DND-41 (cell line): ENCODE measurements around the gene ASH1L.

Experiments used
- EZH2 ChIP-seq: IDR thresholded peaks from 3 replicates; pipeline ENCODE4 v1.6.1; 2012; ENCODE audit warnings: borderline replicate concordance, low read depth, mild to moderate bottlenecking, moderate library complexity, low read length, inconsistent platforms; ENCODE audit not compliant: severe bottlenecking
- TF ChIP-seq, protein P1 (sequence below): IDR thresholded peaks from 2 replicates; pipeline ENCODE4 v1.5.1; 2012; ENCODE audit warnings: borderline replicate concordance, low read length, moderate library complexity, mild to moderate bottlenecking; ENCODE audit not compliant: poor library complexity, severe bottlenecking; ENCODE audit errors: extremely low read depth

DNA sequence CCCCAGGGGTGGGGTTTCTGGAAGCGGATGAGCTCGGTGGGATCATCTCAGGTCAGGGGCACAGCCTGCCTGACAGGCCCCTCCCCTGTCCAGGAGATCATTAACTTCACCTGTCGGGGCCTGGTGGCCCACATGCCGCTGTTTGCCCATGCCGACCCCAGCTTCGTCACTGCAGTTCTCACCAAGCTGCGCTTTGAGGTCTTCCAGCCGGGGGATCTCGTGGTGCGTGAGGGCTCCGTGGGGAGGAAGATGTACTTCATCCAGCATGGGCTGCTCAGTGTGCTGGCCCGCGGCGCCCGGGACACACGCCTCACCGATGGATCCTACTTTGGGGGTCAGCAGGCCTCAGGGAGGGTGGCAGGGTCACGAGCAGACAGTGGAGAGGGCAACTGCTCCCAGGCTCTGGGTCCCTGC, 277.0 kb downstream of the ASH1L start:
- TF ChIP-seq, protein P1, sequence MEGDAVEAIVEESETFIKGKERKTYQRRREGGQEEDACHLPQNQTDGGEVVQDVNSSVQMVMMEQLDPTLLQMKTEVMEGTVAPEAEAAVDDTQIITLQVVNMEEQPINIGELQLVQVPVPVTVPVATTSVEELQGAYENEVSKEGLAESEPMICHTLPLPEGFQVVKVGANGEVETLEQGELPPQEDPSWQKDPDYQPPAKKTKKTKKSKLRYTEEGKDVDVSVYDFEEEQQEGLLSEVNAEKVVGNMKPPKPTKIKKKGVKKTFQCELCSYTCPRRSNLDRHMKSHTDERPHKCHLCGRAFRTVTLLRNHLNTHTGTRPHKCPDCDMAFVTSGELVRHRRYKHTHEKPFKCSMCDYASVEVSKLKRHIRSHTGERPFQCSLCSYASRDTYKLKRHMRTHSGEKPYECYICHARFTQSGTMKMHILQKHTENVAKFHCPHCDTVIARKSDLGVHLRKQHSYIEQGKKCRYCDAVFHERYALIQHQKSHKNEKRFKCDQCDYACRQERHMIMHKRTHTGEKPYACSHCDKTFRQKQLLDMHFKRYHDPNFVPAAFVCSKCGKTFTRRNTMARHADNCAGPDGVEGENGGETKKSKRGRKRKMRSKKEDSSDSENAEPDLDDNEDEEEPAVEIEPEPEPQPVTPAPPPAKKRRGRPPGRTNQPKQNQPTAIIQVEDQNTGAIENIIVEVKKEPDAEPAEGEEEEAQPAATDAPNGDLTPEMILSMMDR: no peak
- TF ChIP-seq EZH2: no peak
